DMS79 treated with DMSO at 0.1 percent for 48 hours (cell line): ENCODE measurements around the gene DIAPH3.

Experiments used
- DNase-seq: peaks from one replicate; lab custom pipeline; 2025; lab: John Stamatoyannopoulos, UW

Gene DIAPH3

DNA sequence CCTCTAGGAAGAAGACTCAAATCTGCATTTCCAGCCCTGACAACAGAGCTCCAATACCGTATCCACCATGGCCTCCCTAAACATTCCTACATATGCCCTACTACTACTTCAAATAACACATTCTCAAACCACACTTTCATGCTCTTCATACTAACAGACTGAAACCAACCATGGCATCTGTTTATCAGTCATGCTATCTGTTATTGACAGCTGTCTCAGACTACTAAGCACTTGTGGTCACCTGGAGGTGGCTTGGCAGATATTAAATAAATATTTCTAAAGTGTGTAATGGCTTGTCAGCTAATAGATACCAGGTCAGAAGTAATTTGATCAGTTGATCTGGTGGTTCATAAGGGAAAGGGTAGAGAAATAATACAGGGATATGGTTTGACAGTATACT is 489.1 kb downstream of the DIAPH3 start:
- DNase-seq, result no peak

DNA sequence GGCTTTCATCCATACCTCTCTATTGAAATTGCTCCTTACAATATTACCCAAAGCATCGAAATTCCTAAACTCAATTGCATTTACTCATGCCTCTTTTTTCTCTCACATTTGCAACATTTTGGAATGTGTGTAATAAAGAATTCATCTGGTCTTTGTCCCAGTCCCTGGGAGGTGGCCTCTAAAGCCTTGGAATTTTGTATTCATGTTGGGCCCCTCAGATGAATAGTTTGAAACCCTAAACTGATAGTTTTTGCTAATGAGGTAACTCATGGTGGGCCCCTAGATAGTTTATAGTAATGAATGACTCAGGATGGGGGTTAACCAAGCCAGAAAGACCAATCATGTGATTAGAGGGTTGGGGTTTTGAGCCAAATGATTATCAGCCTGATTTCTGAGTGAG is 490.4 kb downstream of the DIAPH3 start:
- DNase-seq, result no peak

DNA sequence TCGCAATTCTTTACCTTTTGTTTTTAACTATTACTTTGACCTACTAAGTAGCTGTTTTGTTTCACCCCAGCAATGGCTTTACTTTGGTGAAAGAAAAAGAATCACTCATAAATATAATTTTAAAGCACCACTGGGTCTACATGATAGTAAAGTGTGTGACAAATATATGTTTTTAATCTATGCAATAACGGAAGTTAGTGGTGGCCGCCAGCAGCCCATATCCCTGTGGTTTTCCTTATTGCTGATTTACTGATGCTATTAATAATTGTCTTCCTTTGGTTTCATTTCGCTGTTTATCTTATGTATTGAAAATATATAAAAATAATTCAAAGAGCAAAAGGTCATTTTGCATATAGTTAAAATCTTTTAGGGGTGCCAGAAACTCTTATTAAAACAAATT is 491.3 kb downstream of the DIAPH3 start:
- DNase-seq, result no peak

DNA sequence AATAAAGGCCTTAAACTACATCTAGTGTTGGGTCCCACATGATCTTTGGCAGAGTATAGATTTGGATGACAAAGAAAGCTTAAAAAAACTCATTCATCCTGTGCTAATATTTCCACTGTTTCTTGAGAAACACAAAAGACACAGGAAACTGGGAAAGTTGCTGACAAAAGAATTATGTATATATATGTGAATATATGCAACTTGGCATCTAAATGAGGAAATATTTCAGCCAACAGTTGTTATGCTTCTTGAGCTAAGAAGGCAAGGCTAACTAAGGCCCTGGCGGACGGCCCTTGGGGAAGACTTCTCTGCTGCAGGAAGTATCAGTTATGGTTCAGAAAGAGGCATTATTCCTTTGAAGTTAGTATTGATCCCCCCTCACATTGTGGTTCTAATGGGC is 491.8 kb downstream of the DIAPH3 start:
- no peak for DNase-seq

DNA sequence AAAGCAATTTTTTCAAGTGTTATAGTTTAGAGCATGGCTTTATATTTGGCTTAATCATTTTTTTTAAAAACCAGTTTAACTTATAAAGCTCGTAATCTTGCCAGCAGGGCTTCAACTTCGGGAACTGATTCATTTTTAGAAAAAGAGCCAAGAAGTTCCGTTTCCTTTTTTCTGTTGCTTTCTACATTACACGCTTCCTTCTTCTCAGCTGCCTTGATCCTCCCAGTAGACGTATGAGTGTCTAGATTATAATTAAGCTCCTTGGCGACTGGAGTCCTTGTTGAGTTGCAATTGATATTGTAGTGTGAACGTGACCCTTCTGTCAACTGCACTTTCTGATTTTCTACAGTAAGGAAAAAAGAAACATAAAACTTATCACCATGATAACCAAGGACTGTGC is 497.2 kb downstream of the DIAPH3 start:
- DNase-seq, result no peak

DNA sequence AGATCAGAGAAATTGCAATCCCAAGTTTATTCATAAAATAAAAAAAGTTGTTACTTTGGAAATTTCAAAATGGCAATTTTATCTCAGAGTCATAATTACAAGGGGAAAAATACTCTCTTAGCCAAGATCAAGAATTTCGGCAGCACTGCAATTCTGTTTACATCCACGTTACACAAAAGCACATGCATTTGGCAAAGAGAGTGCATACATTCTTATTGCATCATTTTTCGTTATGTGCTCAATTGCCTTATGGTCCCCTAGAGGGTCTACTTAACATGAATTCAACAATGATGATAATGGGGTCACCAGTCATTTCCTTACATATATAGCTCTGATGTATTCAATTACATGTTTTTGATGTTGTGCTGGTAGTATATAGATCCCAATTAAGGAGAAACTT is 498.0 kb downstream of the DIAPH3 start:
- DNase-seq, result no peak

DNA sequence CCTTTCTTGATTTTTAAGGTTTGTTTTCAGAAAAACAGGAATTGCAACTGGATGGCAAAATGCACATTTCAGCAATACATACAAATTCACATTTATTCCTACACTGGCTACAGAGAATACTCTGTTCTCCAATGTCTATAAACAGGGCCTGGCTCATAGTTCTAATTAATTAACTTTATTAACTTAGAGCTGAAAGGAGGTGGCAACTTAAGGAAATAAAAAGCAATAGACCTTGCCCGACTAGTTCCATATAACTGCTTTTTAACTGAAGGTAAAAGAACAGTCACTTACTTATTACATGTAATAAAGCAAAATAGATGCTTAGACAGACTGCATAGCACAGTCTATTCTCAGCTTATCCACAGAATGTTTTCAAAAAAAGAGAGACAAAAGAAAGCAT is 498.5 kb downstream of the DIAPH3 start:
- DNase-seq, result no peak

DNA sequence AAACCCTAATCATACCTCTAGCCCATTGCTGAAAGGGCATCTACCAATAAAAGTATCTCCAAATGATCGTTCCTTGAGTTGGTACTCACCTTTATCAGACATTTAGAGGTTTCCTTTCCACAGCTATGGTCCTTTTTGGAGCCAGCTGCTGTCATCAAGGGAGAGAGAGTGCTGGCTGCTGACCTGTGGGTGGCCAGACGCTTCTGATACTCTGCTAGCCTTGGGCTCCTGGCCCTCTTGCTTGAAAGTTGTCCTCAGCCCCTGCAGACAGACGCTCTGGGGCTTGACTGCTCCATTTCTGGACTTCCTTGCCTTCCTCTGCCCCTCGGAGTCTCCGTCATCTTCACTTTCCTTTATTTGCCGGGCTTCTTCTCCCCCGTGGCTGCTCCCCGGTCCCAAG is 499.1 kb downstream of the DIAPH3 start:
- DNase-seq, result no peak

DNA sequence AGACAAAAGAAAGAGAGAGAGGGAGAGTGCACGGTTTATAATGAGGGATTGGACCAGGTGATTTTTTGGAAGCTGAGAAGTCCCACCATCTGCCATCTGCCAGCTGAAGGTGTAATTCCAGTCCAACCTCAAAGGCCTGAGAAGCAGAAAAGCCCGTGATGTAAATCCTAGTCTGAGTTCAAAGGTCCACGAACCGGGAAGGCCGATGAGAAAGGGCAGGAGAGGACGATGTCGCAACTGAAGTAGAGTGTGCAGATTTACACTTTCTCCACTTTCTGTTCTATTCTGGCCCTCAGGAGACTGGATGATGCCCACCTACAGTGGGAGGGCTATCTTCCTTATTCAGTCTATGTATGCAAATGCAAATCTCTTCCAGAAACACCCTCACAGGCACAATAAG is 500.0 kb downstream of the DIAPH3 start:
- DNase-seq, result no peak

DNA sequence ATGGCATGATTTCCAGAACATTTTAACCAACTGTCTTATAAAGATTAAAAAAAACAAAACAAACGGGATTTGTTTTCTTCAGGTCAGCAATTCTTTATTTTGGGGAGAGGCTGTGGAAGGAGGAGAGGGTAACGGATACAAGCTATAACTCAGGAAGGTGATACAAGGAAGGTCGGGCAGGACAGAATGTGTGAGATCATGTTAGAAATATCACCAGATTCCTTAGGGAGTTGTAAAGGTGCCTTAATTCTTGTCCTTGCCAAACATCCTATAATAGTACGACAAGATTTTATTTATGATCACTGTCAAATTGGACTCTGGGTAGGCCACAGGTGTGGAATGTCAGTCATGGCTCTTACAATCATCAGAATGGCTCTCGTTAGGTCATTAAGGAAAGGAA is 503.1 kb downstream of the DIAPH3 start:
- peak; percentile 16 for DNase-seq

DNA sequence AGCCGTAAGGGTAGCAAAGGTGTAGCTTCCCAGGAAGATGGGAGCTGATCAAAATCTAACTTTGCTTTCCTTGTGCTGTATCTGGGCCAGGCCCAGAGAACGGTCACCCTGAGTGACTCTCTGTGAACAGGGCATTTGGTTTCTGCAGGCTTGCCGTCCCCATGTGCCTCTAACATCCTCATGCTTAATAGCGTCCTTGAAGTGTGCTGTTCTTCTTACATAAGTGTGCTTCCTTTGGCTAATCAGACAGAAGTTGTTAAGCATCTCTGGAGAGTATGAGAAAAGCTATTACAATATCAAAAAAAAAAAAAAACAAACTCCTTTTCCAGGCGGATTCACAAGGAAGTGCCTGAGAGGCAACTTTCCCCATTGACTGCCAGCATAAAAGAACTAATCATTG is 503.7 kb downstream of the DIAPH3 start:
- peak; percentile 15 for DNase-seq

DNA sequence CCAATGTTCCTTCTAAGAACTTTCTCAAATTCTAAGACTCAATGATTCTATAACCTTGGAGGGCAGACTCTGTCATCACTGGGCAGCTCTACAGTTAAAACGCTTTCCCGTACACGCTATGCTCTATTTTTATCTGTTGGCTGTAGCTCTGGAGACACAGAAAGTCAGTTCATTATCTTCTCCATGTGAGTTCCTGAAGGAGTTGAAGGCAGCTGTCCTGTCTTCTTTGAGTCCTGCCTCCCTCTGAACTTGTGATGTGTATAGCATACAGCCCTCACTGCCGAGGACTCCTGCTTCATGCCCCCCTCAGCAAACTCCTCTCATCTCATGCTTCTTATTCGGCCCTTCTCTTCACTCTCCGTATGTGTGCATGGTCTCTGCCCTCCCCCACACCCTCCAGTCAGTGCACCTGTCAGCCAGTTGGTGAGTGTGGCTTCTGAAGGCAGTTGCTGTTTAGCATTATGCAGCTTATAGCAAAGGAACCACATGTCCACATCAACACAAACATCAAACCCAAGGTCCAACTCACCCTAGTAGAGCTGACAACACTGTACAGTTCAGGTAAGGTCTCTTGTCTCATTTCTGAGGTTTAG is 504.9 kb downstream of the DIAPH3 start:
- no peak for DNase-seq

DNA sequence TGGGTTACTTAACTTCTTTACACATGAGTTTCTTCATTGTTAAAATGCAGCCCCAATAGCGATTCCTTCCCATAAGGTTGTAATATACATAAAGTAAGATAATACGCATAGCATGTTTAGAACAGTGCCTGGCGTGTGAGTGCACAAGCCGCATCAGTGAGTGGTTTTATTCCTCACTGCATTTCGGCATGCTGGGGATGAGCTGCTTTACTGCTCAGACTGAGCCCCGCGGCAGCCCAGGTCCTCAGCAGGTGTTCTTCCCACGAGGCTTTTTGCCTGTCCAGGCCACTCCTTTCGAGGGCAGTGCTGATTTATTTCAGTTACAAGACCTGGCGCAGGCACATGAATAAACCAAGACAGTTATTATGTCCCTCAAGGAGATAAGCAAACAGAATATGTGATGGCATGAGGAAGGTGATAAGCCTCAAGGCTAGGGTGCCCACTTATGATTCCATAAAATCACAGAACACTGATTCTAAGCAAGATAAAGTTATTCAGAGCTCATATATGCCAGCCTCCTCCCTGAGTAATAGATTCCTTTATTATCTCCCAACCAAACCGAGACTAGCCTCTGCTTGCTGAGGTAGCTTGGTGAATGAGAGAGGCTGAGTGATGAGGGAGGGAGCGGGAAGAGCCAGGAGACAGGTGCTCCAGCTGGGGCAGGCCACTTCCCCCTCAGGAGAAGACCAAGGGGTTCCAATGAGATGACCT is 505.5 kb downstream of the DIAPH3 start:
- DNase-seq, result no peak

DNA sequence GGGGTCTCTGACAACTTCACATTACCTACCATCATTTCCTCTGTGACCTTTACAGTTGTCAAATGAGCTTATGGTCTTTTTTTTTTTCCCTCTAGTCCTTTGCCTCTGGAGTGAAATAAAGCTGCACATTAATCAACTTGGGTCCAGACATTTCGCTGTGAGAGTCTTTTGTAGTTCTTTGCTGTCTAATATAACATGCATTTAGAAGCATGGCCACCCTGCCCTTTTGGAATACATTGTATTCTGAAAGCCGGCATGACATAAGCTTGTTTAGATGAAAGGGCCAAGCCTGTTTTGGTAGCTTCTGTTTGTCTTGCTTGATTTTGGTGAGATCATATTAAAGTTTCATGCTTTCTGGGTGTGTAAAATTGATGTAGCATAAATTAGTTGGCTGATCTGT is 509.8 kb downstream of the DIAPH3 start:
- DNase-seq, result no peak

DNA sequence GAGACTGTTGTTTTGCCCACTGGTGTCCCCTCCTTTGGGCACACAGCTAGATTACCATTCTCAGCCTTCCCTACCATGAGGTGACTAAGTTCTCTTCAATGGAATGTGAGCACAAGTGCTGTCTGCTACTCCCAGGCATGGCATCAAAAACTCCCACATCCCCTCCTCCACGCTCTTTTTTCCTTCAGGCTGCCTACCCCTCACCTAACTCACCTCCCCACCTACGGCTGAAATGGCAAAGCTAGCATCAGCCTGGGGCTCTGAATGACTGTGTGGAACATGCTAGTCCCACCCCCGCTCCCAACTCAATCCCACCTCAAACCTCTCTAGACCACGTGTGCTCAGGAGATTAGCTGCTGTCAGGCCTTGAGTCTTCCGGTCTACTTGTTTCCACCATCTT is 512.2 kb downstream of the DIAPH3 start:
- no peak for DNase-seq

DNA sequence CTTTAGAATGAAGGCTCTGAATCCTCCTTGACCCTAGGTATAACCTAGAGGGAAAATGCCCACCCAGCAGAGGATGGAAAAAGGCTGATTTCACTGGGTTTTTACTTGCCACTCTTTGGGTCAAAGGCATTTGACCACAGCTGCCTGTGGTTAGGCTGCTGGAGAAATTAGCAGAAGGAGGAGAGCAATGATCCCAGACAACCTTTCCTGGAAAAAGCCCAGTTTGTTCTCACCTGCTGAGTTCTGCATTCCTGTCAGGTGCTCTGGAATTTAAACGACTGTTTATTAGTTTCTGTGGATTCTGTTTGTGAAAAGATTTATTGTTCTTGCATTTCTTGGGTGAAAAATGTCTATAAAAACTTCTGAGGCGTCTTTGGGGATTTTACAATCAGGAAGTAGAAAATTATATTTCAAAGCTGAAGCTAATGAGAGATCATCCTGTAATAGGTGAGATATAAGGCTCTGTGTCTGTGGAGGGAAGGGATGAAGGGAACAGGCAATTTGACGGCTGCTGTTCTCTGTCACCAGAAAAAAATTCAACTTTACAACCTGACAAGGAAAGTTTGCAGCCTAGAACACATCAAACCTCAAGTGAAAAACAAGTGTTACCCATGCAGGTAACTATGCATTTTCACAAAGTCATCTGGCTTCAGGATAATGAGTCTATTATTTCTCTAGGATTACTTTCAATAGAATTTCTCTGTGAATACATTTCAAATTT is 519.7 kb downstream of the DIAPH3 start:
- peak; percentile 20 for DNase-seq

DNA sequence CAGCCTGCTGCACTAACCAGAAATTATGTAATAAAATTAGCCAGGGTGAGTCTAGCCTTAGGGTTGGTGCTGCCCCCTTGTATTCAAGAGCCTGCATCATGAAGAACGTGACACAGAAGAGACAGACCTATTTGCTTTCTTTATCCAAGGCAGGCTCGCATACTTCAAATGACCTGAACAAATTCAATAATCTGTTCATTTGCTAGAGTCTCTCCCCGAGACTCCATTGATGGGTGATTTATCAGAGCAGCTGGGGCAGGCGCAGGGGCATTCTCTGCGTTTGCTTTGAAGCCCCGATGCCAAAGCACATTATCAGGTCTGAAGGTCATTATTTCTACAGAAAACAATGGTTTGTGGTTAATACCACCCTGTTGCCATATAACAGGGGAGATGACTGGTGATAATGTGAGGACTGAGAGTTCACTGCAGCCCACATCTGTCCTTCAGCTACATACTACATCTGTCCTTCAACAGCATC is 520.3 kb downstream of the DIAPH3 start:
- DNase-seq, result no peak

DNA sequence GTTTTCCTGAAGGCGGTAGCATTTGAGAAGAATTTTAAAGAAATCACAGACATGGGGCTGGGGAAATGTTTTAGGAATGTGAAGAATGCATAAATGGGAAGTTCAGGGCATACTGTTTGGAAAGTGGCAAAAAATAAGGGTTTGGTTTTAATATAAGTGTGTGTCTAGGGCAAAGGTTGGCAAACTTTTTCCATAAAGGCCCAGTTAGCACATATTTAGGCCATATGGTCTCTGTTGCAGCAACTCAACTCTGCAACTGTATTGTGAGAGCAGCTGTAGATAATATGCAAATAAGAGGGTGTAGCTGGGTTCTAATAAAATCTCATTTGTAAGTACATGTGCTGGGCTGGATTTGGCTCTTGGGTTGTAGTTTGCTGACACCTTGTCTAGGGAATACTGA is 521.9 kb downstream of the DIAPH3 start:
- no peak for DNase-seq

DNA sequence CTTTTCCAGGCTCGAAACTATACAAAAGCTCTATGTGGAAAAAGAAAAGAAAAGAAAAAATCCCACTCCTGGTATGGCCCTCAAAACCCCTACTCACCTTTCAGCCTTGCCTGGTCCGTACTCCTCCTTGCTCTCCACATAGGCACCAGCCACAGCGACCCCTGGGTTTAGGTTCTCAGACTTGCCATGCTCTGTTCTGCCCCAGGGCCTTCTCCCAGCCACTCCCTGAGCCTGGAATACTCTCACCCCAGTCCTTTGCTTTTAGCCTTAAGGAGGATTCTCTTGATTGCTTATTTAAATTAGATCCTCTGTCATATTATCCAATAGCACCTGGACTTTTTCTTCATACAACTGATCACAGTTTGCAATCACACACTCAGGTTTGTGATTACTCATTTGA is 522.5 kb downstream of the DIAPH3 start:
- no peak for DNase-seq

DNA sequence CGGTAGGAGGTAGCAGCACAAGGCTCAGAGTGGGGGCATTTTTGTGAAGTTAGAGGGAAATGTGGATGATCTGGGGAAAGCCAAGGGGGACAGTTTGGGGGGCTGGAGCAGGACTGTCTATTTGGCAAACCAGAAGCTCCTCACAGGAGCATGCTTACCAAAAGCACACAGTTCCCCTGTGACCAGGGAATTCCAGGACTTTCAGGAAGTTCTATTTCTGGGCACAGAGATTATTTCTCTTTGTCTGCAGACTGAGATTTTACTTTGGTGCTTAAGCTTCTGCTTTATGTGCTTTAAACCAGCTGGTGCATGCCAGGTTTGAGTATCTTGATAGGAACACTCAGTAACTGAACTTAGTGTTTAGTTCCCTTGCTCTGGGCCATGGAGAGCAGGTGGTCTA is 525.3 kb downstream of the DIAPH3 start:
- DNase-seq, result no peak

DNA sequence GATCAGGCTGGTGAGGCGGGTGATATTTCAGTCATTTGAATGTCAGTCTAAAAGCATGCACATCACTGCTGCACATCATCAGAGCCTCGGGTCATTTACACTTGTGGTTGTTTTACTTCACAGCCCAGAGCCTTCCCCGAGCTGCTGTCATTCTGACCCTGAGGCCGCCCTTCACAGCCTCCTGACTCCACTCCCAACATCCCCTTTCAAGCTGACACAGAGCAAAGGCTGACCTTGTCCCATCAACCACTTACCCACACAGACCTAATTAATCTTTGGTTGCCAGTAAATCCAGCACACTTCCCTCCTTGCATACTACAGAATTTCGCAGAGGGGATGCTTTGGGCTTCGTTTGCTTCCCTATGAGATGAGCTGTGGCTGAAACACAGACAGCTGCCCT is 528.1 kb downstream of the DIAPH3 start:
- DNase-seq, result no peak

DNA sequence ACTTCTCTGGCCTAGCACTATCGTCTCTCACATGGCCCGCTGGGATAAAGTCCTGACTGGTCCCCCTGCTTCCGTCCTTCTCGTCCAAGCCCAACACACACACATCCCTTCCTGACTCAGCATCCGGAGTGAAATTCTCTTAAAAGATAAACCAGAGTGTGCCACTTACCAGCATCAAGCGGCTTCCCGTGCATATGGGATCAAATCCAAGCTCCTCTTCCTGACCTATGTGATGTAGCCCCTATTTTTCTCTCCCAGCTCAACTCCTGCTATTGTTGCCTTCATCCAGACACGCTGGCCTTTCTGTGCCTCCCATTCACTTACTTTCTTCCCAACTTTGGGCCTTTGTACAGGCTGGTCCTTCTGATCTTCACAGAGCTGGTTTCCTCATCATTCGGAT is 530.4 kb downstream of the DIAPH3 start:
- no peak for DNase-seq

DNA sequence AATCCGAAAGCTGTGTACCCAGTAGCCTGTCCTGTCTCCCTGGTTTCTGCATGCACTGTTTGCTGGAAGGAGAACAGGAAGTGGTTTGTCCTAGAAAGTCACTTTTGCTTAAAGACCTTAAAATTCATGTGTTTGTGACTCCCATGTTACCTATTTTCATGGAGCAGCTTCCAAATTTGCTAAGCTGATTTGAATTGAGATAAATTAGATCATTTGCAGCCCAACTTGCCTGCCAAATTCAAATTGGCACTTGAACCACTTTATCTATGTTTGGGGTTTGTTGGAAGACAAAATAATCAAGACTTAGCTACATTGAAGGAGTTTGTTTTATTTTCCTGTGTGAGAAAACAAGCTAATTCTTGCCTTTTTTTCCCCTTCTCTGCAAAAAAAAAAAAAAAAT is 532.5 kb downstream of the DIAPH3 start:
- no peak for DNase-seq
